ENCODE results near the gene CCDC28B.
"Not testable (repeated sequence)": the region's sequence is repeated elsewhere in the genome, so short reads cannot be mapped to it uniquely, and the experiment has no call there.

Gene CCDC28B

DNA sequence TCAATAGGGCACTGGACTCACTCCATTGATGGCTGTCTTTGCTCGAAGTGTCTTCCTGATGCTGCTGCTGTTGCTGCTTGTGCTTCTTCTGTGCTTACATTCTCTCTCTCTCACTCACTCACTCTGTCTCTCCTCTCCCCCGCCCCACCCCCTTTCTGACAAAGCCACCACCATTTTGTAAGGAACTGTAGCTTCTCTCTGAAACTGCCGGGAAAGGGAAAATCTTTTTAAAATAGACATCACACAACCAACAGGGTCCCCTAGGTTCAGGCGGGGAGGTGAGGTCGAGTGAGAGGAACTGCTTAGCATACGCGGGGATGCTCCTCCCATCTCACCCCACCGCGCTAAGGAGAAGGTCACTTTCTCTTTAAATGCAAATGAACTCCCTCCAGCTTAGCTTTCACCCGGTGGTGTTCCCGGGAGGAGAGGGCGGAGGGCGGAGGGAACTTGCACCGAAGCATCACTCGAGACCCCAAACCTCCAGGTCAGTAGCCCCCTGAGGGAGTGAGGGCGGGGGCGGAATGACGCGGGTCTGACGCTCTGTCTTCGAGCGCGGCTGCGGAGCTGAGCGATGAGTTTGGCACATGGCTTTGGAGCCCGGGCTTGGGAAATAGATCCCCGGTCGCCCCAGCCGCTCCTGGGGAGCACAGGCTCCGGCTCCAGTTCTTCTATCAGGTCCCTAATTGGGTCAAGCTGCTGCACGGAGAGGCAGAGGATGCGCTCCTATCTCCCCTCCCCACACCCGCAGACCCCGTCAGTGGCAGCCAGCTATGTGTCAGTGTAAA, at the start of gene CCDC28B:
Gene CCDC28B, plus strand, starts transcription at position 370 of the 785 bp plus-strand sequence. CDS start 1,341 bp downstream, outside the sequence.
- DNase-seq = peak; percentile 43

DNA sequence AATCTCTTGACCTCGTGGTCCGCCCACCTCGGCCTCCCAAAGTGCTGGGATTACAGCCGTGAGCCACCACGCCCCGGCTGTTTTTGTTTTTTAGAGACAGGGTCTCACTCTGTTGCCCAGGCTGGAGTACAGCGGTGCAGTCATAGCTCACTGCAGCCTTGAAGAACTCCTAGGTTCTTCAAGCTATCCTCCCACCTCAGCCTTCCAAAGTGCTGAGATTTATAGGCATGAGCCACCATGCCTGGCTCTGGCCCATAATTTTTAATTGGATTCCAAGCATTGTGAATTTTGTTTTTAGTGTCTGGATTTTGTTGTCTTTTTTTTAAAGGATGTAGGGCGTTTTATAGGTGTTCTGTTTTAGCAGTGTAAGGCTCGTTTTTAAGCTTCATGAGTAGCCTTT, 49.5 kb upstream of the CCDC28B start:
- no peak for DNase-seq

DNA sequence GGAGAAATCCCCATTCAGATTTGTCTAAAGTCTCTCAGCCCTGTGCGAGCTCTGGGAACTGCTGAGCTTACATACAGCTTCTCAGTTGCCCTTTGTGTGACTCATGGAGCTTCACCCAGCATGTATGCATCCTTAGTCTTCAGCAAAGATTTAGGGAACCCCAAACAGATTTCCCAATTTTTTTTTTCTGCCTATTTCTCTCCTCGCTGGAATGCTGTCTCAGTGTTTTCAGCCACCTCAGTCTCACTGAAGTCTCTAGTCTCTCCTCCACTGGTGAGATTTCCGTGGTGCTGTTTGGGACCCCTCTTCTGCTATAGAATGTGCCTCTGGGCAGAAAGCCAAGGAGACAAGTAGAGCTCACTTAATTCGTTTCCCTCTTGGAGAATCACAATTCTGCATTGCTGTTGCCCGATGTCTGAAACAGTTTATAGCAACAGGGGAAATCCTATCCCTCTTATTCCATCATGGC, 49.0 kb upstream of the CCDC28B start:
- no peak for DNase-seq

DNA sequence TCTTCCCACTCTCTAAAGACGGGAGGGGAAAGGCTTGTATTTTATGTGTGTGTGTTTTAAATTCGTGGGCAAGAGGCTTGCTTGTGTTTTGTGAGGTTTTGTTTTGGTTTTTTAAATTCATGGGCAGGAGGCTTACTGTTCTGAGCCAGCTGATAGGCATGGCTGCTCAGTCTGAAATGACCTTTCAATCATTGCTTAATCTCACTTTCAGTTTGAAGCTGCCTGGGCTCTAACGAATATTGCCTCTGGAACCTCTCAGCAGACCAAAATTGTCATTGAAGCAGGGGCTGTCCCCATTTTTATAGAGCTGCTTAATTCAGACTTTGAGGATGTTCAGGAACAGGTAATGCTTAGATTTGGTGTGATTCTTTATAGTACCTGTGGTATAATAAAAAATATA, 41.2 kb upstream of the CCDC28B start:
- no peak for DNase-seq

DNA sequence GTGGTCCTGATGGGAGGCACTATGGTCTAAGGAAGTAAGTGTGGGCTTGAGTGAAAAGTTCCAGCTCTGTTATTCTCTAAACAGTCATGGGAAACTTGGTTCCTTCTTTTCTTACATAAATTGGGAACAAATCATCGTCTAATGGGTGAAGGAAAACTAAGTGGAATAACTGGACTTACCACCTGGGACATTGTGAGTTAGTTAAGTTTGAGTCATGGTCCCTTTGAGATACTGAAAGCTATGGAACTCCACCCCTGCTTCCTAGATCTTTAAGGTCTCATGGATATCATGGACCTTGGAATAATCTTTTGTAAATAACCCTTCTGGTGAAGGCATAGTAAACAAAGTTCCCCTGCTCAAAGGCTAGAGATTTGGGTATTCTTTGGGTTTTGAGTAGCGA, 37.0 kb upstream of the CCDC28B start:
- no peak for DNase-seq

DNA sequence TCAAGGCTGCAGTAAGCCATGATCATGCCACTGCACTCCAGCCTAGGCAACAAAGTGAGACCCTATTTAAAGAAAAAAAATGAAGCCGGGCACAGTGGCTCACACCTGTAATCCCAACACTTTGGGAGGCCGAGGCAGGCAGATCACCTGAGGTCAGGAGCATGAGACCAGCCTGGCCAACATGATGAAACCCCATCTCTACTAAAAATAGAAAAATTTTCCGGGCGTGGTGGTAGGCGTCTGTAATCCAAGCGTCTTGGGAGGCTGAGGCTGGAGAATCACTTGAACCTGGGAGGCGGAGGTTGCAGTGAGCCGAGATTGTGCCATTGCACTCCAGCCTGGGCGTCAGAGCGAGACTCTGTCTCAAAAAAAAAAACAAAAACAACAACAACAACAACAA, 34.8 kb upstream of the CCDC28B start:
- DNase-seq = not testable (repeated sequence)

DNA sequence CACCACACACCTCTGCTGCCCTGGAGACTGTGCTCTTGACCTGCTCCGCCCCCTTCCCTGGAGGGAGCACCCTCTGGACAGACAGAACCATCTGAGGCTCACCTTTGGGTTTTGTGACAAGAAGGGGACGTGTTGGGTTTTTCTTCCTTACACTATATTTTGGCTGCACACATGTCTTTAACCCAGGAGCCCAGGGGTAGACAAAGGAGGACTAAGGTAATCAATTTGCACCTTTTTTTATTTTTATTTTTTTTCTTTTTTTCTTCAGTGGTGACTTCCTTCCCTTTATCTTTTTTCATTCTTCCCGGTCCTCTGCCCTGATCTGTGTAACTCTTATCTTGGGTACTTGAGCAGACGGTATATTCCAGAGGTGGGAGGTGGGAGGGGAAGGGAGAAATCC, 29.4 kb upstream of the CCDC28B start:
- DNase-seq = no peak

DNA sequence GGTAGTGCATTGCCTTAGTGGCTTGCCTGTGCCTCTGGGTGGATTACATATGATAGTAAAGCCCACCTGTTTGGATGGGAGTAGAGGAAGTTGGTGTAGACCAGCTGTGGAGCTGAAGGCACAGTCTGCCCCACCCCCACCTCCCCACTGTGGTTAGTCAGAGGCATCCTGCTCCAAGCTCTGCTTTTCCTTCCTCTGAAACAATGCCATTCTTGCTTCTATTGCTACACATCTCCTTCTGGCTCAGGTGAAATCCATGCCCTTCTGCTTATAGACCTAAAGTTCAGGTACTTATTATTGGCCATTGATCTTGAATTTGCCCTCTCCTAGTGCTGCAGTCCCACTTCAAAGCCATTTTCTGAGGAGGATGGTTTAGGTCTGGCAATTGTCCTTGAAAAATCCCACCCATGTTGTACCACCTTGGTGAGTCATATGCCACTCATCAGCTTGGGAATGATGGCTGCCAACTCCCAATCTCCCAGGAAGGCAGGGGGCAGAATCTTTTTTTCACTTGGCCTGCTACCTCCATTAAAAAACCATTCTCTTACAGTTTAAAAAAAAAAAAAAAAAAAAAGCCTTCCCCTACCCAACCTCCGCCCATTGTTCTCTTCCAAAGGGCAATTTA, 27.7 kb upstream of the CCDC28B start:
- no peak for DNase-seq

DNA sequence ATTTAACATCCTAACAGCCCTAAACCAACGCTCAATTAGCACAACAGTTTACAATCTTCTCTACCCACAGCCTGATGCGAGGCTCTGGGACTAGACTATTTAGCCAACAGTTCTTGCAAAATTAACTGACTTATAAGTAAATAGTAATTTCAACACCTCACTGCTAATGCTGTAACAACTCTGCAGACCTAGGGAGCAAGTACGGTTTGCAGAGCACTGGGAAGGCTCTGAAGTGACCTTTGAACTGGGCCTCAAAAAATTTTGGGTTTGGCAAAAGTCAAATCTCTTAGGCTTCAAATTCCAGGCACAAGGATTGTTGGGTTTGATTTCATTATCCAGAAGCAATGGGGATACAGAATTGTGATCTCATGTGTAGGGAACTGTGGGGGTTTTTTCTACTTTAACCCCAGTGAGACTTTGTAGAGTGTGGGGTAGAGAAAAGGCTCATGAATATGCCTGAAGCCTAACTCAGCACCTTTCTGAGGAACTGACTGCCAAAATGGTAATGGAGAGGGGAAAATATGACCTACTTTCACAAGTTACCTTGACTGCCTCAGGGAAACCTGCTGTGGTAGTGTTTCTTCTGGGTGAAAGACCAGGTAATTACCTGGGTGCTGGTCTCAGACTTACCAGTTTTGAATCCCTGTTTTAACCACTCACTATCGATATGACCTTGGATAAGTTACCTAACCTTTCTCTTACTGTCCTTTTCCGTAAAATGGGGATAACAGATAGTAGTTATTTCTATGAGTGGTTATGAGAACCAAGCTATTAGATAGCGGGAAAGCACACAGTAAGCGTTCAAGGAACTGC, 21.8 kb upstream of the CCDC28B start:
- DNase-seq = no peak

DNA sequence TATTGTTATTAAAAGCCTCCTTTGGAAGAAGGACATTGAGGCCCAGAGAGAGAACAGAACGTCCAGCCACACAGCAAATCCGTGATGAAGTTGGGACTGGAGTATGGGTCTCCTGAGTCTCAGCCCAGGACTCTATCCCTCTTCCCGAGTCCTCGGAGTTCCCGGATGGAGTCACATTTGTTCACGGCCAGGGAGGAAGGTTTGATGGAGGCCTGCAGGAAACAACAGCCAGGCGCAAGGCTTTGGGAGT, 21.3 kb upstream of the CCDC28B start:
- DNase-seq = no peak

DNA sequence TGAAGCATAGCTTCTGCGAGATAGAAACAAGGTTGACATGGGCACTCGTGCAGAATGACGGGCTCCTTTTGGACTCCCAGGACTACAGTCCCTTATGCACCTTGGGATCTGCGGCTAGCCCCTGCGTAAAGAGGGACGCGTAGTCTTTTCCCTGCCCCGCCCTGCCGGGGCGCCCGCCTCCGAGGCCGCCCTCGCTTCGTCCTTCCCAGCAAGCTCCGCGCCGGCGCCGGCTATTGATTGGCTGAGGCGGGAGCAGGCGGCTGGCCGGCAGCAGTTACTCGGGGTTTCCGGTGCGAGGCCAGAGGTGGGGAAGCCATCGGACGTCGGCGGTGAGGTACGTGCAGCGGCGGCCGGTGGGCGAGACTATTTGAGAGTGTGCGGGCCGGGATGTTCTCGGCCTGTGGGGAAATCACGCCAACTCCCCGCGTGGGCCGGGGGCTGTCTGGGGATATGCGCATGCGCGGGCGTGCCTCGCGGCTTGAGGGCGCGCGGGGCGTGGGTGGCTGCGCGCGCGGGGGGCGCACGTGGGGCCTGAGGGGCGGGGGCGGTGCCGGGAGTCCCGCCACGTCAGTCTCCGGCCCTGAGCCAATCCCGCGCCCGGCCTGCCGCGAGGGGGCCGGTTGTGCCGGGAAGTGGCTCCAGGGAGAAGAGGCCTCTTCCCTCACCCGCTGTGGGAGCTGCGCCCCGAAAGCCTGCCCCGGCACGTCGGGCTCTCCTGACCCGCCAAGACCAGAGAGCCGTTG, 20.8 kb upstream of the CCDC28B start, which contains the start of gene TXLNA:
Gene TXLNA, plus strand, starts transcription at position 233 of the 743 bp plus-strand sequence. CDS start 671 bp downstream, outside the sequence.
- DNase-seq = peak; percentile 91

DNA sequence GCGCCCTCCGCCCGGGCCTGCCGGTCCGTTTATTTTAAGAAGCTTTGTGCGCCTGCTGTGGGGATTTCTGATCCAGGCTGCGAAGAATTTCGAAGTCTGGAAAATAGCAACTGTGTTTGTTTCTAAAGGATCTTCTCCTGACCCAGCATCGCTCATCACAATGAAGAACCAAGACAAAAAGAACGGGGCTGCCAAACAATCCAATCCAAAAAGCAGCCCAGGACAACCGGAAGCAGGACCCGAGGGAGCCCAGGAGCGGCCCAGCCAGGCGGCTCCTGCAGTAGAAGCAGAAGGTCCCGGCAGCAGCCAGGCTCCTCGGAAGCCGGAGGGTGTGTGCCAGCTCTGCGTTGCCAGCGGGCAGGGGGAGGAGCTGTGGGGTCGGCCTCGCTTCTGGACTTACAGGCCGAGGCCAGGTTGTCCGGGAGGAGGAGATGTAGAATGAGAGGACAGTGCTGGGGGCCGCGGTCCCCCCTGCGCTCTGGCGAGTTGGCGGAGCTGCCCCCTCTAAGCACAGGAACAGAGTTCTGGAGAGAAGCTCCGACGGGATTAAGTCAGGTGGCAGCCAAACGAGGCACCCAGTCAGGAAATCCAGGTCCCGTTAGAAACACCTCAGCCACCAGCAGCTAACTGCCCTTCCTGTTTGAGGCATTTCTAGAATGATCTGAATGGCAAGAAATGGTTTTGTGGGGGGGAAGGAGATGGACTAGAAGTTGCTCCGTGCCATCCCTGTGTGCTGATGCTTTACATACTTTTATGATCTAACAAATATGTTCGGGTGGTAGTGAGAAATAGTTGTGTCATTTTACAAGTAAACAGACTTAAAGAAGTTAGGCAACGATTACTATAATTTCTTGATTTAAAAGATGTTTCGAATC, 20.0 kb upstream of the CCDC28B start:
- DNase-seq = peak; percentile 36

DNA sequence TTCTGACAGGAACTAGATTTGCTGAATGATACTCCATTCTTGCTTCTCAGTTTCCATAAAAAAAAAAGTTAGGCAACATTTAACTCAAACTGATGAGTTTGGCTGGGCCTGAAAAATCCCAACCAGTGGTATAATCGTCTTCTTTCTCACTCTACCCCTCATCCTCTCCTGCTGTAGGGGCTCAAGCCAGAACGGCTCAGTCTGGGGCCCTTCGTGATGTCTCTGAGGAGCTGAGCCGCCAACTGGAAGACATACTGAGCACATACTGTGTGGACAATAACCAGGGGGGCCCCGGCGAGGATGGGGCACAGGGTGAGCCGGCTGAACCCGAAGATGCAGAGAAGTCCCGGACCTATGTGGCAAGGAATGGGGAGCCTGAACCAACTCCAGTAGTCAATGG, 19.3 kb upstream of the CCDC28B start:
- DNase-seq = no peak

DNA sequence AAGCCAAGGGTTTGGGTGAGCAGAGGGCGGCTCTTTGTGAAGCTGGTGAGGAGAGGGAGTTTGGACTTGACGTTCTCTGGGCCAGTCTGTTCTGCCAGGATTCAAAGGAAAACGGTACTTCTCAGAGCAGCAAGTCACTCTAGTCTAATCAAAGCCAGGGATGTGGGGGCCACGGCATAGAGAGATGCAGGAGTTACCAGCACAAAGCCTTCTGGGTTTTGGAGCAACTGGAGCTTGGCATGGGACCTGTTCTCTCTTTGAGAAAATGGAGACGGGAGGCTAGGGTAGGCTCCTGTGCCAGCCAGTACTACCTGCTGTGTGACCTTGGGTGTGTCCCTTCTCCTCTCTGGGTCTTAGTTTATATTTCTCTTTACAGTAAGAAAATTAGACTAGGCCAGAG, 18.8 kb upstream of the CCDC28B start:
- no peak for DNase-seq

DNA sequence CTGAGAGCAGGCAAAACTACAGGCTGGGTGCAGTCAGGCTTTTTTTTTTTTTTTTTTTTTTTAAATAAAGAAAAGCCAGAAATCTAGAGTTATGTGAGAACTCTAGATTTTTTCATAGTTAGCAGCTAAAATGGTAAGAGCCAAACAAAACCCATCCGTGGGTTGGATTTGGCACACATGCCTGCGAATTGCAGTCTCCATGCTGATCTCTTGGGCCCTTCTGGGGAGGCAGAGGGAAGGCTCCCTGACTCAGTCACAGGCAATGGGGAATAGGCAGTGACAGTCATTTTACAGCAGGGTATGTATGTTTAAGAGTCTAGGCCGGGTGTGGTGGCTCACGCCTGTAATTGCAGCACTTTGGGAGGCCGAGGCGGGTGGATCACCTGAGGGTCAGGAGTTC, 18.3 kb upstream of the CCDC28B start:
- DNase-seq = no peak

DNA sequence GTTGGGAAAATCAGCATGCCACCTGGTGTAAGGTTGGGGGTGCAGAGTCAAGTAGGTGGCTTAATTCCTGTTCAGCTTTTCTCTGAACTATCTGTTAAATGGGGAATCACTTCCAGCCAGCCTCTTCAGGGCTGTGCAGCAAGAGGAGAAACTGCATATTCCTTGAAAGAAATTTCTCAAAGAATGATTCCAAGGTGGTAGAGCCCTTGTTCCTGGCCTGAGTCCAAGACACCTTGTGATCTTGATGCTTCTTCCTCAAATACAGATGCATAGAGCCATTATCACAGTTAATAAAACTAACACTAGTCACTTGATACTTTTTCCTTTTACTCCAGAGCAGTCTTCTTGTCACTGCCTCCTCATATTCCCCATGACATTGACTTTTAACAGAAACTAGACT, 15.7 kb upstream of the CCDC28B start:
- DNase-seq = no peak

DNA sequence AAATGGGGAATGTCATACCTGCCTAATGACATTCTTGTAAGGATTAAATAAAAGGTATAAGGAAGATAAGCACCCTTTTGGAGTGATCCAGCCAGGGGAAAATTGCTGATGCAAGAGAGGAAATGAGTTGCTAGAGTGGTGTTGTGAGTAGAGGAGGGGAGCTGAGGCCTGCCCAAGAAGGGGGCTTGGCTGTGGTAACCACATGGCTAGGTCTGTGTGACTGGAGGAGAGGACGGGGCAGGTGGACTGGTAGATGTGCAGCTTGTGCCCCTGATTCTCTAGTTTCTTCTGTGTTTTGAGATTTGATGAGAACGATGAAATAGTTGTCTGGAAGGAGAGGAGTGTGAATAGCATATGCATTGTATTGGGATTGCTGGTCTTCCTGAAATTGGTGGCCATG, 14.3 kb upstream of the CCDC28B start:
- peak; percentile 23 for DNase-seq

DNA sequence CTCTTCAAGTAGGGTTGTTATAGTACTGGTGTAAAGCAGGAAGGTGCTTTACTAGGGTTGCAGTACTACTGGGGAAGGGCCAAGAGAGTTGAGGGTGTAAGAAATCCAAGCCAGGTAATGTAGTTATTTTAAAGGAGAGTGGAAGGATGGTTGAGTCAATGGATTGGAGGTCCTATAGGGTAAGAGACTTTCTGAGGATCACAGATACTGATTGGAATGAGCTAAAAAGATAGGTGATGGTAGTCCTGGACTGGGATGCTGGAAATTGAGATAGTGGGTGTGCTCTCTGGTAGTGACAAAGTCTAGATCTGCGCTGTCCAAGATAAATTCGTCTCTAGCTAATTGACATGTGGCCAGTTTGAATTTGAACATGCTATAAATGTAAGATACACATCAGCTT, 13.9 kb upstream of the CCDC28B start:
- no peak for DNase-seq

DNA sequence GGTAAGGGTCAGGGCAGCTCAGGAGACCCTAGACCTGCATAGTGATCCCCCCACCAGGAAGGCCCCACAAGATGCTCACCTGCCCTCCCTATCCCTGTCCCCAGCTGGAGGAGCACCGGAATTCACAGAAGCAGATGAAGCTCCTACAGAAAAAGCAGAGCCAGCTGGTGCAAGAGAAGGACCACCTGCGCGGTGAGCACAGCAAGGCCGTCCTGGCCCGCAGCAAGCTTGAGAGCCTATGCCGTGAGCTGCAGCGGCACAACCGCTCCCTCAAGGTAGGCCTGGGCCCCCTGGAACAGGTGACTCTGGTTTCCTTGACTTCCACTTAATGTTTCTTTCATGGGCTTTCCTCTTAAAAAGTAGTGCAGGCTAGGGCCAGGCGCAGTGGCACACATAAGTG, 12.5 kb upstream of the CCDC28B start:
- DNase-seq = no peak

DNA sequence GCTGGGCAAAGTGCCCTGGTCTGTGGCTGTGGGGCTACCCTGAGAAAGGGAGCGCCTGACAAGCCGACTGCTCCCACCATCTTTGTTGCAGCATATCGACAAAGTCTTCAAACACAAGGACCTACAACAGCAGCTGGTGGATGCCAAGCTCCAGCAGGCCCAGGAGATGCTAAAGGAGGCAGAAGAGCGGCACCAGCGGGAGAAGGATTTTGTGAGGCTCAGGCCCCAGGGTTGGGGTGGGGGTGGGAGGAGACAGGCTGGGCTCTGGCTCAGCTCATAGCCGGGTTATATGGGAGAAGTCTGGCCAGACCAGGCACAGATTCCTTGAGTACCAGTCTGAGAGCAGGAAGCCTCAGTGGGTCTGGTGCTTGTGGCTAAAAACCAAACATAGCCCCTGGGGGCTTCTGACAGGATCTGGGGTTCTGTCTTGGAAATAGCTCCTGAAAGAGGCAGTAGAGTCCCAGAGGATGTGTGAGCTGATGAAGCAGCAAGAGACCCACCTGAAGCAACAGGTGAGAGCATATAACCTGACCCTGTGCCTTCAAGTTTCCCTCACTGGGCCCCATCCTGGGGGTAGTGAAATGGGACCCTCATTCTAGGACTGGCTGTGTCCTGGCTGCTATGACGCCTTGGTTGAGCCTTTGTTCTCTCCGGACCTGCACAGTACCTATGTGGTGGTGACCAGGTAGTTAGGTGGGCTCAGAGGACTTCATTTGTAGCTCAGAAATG, 8.0 kb upstream of the CCDC28B start:
- DNase-seq = no peak

DNA sequence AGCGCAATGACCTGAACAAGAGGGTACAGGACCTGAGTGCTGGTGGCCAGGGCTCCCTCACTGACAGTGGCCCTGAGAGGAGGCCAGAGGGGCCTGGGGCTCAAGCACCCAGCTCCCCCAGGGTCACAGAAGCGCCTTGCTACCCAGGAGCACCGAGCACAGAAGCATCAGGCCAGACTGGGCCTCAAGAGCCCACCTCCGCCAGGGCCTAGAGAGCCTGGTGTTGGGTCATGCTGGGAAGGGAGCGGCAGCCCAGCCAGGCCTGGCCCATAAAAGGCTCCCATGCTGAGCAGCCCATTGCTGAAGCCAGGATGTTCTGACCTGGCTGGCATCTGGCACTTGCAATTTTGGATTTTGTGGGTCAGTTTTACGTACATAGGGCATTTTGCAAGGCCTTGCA, 5.4 kb upstream of the CCDC28B start:
- DNase-seq = no peak
